Activated CD4-positive, CD25-positive, alpha-beta regulatory T cell treated with anti-CD3 and anti-CD28 coated beads, Interleukin-2, amount 50 U/mL, for 72 hours (primary cell): Measurements from ENCODE around the gene MOB3B.
"Not testable (repeated sequence)": the region's sequence is repeated elsewhere in the genome, so short reads cannot be mapped to it uniquely, and the experiment has no call there.

ENCODE experiments used
- DNase-seq: peaks from one replicate; pipeline ENCODE4 v3.0.0; 2021

Gene MOB3B

DNA sequence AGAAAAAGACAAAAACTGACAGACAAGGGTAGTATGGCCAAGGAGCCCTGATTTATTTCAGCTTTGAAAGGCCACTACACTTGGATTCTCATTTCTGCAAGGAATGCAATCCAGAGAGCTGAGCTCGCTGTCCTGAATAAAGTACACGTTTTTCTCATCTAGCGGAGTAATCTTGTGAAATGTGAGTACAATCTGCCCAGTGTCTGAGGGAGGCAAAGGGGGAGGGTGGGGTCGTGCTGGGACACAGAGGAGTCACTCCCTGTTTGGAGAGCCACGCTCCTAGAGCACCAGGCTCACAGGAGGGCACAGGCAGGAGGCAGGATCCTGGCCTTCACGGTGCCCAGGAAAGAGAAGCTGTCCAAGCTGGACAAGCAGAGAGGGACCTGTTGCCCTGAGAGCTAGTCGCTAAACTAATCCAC lies 56.5 kb downstream of the MOB3B start:
- no peak for DNase-seq

DNA sequence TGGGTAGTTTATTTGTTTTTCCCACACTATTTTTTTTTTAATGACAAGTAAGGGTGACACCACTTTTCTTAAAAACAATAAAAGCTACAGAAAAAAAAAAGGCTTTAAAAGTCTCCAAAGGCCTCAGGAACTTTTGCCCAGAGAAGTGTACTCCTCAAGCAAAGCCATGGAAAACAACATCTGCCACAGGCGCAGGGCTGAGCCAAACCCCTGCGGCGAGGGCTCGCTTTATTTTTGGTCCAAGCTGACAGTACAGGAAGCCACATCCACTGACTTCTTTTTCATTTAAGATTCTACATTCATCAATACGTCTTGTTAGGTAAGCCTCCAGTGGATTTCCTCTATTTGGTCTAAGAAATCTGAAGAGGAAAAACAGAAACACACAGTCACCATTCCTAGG lies 57.4 kb downstream of the MOB3B start:
- no peak for DNase-seq

DNA sequence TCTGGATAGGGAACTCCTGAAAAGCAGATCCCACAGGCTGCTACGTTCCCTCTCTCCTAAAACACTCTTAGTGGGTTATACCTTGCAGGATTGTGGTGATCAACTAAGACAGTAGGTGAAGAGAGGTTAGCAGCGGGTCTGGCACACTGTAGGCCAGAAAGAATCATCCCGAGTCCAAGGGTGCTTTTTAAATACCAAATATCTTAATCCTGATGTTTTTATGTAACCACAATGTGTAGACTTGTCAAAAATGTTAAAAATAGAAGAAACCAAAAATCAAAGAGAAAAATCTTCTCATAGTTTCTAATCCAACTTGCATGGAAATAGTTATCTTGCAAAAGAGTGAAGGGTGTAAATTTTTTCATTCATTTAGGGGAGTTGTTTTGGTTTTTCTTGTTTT lies 57.8 kb downstream of the MOB3B start:
- no peak for DNase-seq

- DNase-seq, result no peak
Measured at GRCh38 chr9:27471366-27471765, 58.2 kb downstream of the MOB3B start.

DNA sequence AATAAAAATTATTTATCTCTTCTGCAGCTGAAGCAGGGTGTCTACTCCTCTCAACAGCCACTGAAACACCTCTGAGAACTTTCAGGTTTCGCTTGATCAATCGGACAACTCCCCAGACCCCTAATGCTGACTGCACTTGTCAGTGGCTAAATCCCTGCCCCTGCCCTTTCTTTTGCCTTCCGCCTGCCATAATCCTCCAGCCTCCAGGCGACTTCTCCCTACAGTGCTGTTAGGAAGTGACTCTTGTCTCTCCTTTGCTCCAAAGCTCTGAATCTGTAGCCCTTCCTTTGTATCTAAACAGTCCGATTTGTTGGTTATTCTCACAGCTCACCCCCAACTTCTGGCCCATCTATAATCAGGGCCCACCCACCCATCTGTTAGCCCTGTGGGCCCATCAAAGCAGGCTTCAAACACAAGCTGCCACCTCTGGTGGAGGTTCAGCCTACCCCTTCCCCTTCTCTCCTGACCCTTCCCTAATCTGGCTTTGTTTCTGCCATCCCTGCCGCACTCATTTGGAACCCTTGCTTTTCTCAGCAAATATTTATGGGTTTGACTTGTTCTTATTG lies 59.2 kb downstream of the MOB3B start:
- no peak for DNase-seq

GRCh38 chr9:27469550-27469949 lies 60.1 kb downstream of the MOB3B start:
- no peak for DNase-seq

DNA sequence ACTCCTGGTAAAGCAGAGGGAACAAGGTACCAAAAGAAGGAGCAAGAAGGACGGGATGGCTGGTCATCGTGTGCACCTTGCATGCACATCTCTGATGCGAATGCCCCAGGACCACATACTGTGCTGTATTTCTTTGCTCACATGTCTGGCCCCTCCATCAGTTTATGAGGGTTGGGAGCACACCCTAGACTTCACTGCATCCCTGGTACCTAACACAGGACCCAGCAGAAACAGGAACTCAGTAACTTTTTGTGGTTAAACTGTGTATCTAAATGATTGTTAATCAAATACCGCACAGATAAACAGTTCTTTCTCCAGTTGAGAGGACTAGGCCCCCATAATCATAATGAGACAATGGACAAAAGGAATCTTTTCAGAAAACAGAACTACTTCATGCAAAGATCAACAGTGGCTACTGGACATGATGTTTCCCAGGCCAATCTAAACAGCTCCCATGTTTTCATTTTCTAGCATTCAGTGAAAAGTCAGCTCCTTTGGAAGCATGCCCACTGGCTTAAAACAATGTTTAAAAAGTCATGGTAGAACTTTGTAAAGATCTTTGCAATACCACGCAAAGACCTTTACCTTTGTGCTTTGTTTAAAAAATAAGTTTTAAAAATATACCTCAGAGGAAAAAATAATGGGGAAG lies 61.0 kb downstream of the MOB3B start:
- DNase-seq, result no peak

DNA sequence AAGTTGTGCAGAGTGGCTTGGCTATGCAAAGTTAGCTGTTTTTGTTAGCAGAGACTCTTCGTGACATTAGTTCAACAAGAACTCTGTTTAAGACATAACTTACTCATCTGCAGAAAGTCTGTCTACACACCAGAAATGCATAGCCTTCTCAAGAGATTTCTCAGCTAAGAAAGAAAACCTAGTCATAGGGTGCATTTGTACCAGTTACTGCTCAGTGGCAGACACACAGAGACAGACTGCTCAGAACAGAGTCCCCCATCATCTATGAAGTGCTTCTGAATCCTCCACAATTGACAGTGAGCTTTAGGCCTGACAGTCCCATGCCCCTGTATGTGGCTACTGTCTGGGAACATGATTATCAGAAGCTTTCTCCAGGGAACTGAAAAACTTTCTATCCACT lies 61.6 kb downstream of the MOB3B start:
- no peak for DNase-seq

GRCh38 chr9:27467486-27467885 lies 62.1 kb downstream of the MOB3B start:
- DNase-seq, result no peak

GRCh38 chr9:27466516-27466915 lies 63.1 kb downstream of the MOB3B start:
- DNase-seq, result not testable (repeated sequence)

DNA sequence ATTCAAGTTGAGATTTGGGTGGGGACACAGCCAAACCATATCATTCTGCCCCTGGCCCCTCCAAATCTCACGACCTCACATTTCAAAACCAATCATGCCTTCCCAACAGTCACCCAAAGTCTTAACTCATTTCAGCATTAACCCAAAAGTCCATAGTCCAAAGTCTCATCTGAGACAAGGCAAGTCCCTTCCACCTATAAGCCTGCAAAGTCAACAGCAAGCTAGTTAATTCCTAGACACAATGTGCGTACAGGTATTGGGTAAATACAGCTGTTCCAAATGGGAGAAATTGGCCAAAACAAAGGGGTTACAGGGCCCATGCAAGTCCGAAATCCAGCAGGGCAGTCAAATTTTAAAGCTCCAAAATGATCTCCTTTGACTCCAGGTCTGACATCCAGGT lies 64.7 kb downstream of the MOB3B start:
- not testable (repeated sequence) for DNase-seq

DNA sequence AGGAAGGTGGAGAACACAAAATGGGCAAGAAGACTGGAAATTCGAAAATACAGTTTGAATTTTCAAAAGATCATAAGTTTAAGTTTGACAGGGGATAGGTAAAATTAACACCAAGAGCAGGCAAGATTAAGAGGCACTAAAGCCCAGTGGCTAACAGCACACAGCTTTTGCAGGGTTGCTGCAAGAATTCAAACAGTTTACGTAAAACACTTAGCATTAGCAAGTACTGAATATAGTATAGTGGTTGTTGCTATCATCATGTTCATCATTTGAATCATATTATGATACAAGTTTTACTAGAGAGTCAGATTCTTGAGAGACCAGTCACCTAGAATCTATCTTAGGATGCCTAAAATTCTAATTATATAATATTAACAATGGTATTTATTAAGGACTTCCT lies 66.8 kb downstream of the MOB3B start:
- DNase-seq, result no peak

- DNase-seq, result no peak
Measured at GRCh38 chr9:27462434-27462833, 67.2 kb downstream of the MOB3B start.

GRCh38 chr9:27460226-27461023 lies 69.2 kb downstream of the MOB3B start:
- no peak for DNase-seq

- no peak for DNase-seq
Measured at GRCh38 chr9:27457445-27457844, 72.2 kb downstream of the MOB3B start.

DNA sequence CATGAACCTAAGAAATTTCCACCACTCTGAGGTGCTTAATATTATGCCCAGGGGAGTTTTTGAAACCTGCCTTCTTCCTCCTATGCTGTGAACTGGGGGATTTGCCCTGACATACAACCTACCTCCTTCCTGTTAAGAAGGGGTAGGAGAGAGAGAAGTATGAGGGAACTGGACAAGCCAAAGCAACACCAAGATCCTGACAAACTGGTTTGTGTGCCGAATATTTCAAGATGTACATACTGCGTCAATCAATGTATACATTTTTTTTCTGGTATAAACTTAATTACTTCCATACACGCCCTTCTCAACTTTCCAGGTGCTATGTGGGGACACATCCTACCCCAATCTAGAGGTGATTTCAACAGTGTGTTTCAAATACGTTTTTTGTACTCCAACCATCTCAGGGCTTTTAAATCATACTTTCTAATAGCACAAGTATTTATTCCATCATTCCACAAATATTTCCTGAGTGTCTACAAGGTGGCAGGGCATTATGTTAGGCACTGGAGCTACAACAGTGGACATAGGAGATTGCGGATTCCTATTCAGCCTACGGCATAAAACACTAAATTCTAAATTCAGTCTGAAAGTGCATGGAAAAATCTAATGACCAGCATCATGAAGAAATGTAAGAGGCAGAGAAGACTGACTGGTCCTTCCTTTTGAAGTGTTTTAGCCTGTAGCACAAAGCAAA lies 75.6 kb downstream of the MOB3B start:
- DNase-seq, result no peak

DNA sequence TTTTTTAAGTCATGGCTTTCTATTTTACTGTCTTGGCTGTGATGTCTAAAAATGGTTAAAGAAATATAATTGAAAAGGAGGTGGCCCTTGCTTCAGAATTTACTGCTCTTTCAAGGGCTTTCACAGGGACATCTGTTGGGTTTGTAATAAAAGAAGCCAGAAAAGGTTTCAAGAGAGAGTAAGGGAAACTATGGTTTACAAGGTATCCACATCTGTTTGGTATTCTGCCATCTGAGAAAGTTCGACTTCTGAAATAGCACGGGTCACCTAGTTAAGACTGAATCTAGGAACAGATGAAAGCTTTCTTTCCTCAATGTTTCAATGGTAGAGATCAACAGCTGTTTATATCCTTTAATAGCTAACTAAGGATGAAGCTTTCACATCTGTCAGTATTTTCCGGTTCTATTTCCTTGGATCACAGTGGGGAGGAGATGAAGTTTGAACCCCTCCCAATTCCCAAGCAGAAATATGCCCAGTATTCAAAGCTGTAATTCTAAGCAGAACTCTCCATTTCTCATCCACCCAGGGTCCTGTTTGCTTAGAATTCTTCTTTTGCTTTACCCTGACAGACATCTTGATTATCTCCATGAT lies 78.3 kb downstream of the MOB3B start:
- DNase-seq, result no peak

GRCh38 chr9:27450752-27451151 lies 78.9 kb downstream of the MOB3B start:
- no peak for DNase-seq

DNA sequence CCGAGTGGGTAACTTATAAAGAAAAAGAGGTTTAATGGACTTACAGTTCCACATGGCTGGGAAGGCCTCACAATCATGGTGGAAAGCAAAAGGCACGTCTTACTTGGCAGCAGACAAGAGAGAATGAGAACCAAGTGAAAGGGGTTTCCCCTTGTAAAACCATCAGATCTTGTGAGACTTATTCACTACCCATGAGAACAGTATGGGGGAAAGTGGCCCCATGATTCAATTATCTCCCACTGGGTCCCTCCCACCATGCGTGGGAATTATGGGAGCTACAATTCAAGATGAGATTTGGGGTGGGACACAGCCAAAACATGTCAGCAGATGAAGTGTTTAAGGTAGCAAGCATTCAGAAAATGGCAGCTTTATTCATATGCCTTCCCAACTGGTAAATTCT lies 81.3 kb downstream of the MOB3B start:
- DNase-seq, result not testable (repeated sequence)

DNA sequence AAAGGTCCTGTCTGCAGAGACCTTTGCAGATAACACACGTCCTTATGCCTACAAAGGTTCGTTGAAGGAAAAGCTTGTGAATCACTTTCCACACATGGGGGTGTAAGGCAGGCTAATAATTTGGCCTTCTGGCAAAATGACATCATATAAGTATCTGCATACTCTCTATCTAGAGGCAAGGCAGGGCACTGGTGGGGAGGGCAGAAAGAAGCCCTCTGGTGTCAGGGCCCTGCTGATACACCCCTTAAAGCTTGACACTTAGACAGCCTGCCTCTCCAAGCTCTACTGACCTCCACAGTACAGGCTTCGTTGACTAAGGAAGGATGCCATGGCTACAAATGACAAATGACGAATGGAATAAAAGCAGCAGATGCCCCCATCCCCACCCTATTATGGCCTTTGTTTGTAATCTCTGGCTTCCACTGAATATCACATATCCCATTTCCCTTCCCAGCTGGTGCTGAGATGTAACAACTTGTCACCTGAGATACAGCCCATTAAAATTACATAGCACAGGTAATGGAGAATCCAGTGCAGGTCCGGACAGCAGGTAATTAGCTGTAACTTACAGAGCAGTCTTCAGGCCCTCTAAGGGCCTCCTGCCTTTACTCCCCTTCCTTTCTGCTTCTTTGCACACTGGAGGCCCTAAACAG lies 82.5 kb downstream of the MOB3B start:
- DNase-seq, result no peak

DNA sequence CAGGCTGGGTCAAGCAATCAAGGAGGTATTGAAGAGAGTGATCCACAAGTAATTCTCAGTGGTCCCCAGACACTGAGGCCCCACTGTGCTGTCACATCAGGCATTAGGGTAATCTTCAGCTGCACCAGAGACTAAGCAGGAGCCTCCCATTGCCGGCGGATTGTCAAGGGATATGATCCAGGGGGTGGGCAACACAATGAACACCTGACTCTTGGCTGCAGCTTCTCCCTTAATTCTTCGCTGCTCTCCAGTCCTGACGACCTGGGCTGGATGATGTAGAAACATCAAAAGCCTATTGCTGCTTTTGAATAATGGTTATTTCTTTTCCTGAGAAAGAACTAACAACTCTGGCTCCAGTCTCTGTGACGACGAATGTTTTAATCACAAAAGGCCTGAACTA lies 83.9 kb downstream of the MOB3B start:
- DNase-seq, result no peak

- DNase-seq, result no peak
Measured at GRCh38 chr9:27445057-27445595, 84.5 kb downstream of the MOB3B start.
